ENCODE measurements around the gene DLX3. TPM values are rescaled to one million over a fixed set of nuclear protein-coding genes. Genes with fewer than 3 reads are reported as not detected.

DLX3 gene
- polyA plus RNA-seq, 1 of the 3 experiments (the other 2 are of a cell fraction): not detected

DNA sequence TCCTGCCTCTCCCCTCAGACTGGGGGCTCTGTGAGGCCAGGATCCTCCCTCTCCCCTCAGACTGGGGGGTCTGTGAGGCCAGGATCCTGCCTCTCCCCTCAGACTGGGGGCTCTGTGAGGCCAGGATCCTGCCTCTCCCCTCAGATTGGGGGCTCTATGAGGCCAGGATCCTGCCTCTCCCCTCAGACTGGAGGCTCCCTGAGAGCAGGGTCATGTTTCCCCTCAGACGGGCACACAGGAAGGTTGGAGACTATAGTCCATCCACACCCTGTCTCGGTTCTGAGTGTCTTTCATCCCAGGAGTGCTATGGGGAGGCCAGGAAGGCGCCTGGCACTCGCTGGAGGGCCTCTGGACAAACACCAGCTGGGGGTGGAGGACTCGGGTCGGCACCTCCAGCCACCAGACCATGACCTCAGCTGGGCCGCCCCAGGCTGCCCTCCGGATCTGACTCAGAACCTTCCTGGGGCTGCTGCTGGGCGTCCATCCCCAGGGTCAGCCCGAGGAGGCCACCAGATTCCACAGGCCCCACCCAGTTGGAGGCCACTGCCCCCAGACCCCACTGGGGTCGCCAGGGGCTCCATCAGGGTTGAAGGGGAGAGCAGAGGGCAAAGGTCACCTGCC is 48.0 kb downstream of the DLX3 start:
- Histone ChIP-seq H3K9me2 (no peaks in the 10 kb centered on the region), H3K9me3 (no peaks in the 10 kb centered on the region), H3K4me3 (ENCODE audit: low read depth in 2 of 2, low read length in 1 of 2) (no peak overlapping the region), H2AFZ (ENCODE audit: low read depth) (no peak overlapping the region), H3K79me2 (ENCODE audit: insufficient read depth) (no peaks in the 10 kb centered on the region), H3F3A (replicated peaks; ENCODE audit: insufficient read depth) (no peaks in the 10 kb centered on the region), H3K4me1 (ENCODE audit: control insufficient read depth in 1 of 2, insufficient read depth in 2 of 2, low read depth in 1 of 2, low read length in 1 of 2) (no peaks in the 10 kb centered on the region), H3K27ac (ENCODE audit: low read depth in 2 of 2, low read length in 1 of 2) (no peak overlapping the region), H3K9ac (no peak overlapping the region), H3K4me2 (no peak overlapping the region), H4K20me1 (ENCODE audit: insufficient read depth) (no peaks in the 10 kb centered on the region), H3K27me3 (ENCODE audit: insufficient read depth) (peaks cover 85% of the 10 kb centered on the region), H3K36me3 (replicated peaks in 1 of 2; ENCODE audit: control insufficient read depth in 1 of 2, insufficient read depth in 2 of 2, low read length in 1 of 2) (no peaks in the 10 kb centered on the region)
- ChIA-PET CTCF (interaction anchor here (1.1 to 55.0 kb wide), 3 partner anchors 46 to 86 kb away, joined by 4 to 1225 read pairs (median 8); partner anchors contain the start of gene DLX3), POLR2A (no interaction called here)
- TF ChIP-seq, protein P1, sequence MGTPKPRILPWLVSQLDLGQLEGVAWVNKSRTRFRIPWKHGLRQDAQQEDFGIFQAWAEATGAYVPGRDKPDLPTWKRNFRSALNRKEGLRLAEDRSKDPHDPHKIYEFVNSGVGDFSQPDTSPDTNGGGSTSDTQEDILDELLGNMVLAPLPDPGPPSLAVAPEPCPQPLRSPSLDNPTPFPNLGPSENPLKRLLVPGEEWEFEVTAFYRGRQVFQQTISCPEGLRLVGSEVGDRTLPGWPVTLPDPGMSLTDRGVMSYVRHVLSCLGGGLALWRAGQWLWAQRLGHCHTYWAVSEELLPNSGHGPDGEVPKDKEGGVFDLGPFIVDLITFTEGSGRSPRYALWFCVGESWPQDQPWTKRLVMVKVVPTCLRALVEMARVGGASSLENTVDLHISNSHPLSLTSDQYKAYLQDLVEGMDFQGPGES (IDR thresholded peaks at IDR 0.05; ENCODE audit: low read depth, low read length): no peak
- TF ChIP-seq MXI1 (IDR thresholded peaks at IDR 0.05; ENCODE audit: low read depth, low read length): no peak
- no peak for TF ChIP-seq EZH2phosphoT487 (IDR thresholded peaks at IDR 0.05; ENCODE audit: borderline replicate concordance, low read depth)
- no peak for TF ChIP-seq GABPA (IDR thresholded peaks at IDR 0.05; ENCODE audit: low read depth)
- TF ChIP-seq JUND (IDR thresholded peaks at IDR 0.05): no peak
- no peak for TF ChIP-seq EP300 (IDR thresholded peaks at IDR 0.05; ENCODE audit: borderline replicate concordance in 1 of 2, low read depth in 1 of 2, low read length in 1 of 2)
- TF ChIP-seq RXRA (IDR thresholded peaks at IDR 0.05; ENCODE audit: borderline replicate concordance, low read depth): no peak
- TF ChIP-seq NFIC (IDR thresholded peaks at IDR 0.05; ENCODE audit: borderline replicate concordance): no peak
- no peak for TF ChIP-seq TEAD4 (IDR thresholded peaks at IDR 0.05; ENCODE audit: borderline replicate concordance, insufficient read depth)
- TF ChIP-seq, protein P2, sequence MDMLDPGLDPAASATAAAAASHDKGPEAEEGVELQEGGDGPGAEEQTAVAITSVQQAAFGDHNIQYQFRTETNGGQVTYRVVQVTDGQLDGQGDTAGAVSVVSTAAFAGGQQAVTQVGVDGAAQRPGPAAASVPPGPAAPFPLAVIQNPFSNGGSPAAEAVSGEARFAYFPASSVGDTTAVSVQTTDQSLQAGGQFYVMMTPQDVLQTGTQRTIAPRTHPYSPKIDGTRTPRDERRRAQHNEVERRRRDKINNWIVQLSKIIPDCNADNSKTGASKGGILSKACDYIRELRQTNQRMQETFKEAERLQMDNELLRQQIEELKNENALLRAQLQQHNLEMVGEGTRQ (IDR thresholded peaks at IDR 0.05; ENCODE audit: borderline replicate concordance, low read depth, low read length): no peak
- no peak for TF ChIP-seq YY1 (IDR thresholded peaks at IDR 0.05; ENCODE audit: low read depth)
- DNase-seq: no peak
- 48% methylated on average over 5 of the region's 11 CpGs for WGBS (ENCODE audit: low lambda C conversion rate)

DNA sequence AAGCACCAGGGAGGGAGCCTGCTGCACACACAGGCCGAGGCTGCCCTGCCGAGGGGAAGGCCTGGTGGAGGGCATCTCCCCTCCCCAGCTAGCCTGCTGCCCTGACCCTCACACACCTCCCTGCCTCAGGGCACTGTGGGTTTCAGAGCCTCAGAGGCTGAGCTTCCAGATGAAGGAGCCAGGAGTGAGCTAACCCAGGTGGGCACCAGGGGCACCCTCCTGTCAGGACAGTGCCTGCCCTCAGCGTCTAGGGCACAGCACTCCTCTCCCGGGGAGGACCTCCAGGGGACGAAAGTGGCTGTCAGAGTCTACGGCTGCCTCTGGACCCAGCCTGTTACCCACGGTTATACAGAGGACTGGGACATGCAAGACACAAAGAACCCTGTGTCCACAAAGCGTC is 48.8 kb downstream of the DLX3 start:
- no peak for DNase-seq
- H2AFZ ChIP-seq (ENCODE audit: low read depth): no peak overlapping the region
- no peaks in the 10 kb centered on the region for H3K9me3 ChIP-seq
- 54% methylated on average over 8 of the region's 8 CpGs for WGBS (ENCODE audit: low lambda C conversion rate)
- no peaks in the 10 kb centered on the region for H3K9me2 ChIP-seq
- no peaks in the 10 kb centered on the region for H4K20me1 ChIP-seq (ENCODE audit: insufficient read depth)
- no peaks in the 10 kb centered on the region for H3K79me2 ChIP-seq (ENCODE audit: insufficient read depth)
- peaks cover 85% of the 10 kb centered on the region for H3K27me3 ChIP-seq (ENCODE audit: insufficient read depth)
- no peaks in the 10 kb centered on the region for H3K36me3 ChIP-seq (replicated peaks in 1 of 2; ENCODE audit: control insufficient read depth in 1 of 2, insufficient read depth in 2 of 2, low read length in 1 of 2)
- H3K4me3 ChIP-seq (ENCODE audit: low read depth in 2 of 2, low read length in 1 of 2): no peak overlapping the region
- TF ChIP-seq YY1 (IDR thresholded peaks at IDR 0.05; ENCODE audit: low read depth): no peak
- no peak for TF ChIP-seq FOXJ3 (CRISPR knock-in tag; IDR thresholded peaks at IDR 0.05)
- TF ChIP-seq, protein P3, sequence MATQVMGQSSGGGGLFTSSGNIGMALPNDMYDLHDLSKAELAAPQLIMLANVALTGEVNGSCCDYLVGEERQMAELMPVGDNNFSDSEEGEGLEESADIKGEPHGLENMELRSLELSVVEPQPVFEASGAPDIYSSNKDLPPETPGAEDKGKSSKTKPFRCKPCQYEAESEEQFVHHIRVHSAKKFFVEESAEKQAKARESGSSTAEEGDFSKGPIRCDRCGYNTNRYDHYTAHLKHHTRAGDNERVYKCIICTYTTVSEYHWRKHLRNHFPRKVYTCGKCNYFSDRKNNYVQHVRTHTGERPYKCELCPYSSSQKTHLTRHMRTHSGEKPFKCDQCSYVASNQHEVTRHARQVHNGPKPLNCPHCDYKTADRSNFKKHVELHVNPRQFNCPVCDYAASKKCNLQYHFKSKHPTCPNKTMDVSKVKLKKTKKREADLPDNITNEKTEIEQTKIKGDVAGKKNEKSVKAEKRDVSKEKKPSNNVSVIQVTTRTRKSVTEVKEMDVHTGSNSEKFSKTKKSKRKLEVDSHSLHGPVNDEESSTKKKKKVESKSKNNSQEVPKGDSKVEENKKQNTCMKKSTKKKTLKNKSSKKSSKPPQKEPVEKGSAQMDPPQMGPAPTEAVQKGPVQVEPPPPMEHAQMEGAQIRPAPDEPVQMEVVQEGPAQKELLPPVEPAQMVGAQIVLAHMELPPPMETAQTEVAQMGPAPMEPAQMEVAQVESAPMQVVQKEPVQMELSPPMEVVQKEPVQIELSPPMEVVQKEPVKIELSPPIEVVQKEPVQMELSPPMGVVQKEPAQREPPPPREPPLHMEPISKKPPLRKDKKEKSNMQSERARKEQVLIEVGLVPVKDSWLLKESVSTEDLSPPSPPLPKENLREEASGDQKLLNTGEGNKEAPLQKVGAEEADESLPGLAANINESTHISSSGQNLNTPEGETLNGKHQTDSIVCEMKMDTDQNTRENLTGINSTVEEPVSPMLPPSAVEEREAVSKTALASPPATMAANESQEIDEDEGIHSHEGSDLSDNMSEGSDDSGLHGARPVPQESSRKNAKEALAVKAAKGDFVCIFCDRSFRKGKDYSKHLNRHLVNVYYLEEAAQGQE (IDR thresholded peaks at IDR 0.05; ENCODE audit: low read depth, low read length): no peak
- no peak for TF ChIP-seq NRF1 (IDR thresholded peaks at IDR 0.05; ENCODE audit: low read depth, low read length)
- no peak for TF ChIP-seq TEAD4 (IDR thresholded peaks at IDR 0.05; ENCODE audit: borderline replicate concordance, insufficient read depth)
- TF ChIP-seq JUND (IDR thresholded peaks at IDR 0.05): no peak
- no peak for TF ChIP-seq EP300 (IDR thresholded peaks at IDR 0.05; ENCODE audit: borderline replicate concordance in 1 of 2, low read depth in 1 of 2, low read length in 1 of 2)
- no peak for TF ChIP-seq FOSL2 (IDR thresholded peaks at IDR 0.05; ENCODE audit: borderline replicate concordance, low read depth)
- no peak for TF ChIP-seq ELF1 (IDR thresholded peaks at IDR 0.05)
- H3K27ac ChIP-seq (ENCODE audit: low read depth in 2 of 2, low read length in 1 of 2): no peak overlapping the region
- no peak overlapping the region for H3K9ac ChIP-seq
- ChIA-PET POLR2A (interaction anchor here (0.6 kb wide), 1 partner anchor 32 kb away, joined by 3 read pairs; no protein-coding TSS in a partner anchor), CTCF (interaction anchor here (0.7 to 55.0 kb wide), 6 partner anchors 7 to 390 kb away, joined by 3 to 1225 read pairs (median 7); partner anchors contain the start of gene DLX3)
- H3K4me1 ChIP-seq (ENCODE audit: control insufficient read depth in 1 of 2, insufficient read depth in 2 of 2, low read depth in 1 of 2, low read length in 1 of 2): no peaks in the 10 kb centered on the region
- no peak overlapping the region for H3K4me2 ChIP-seq
- H3F3A ChIP-seq (replicated peaks; ENCODE audit: insufficient read depth): no peaks in the 10 kb centered on the region
